H7 (cell line): ENCODE measurements around the gene AHRR. TPM values are rescaled to one million over a fixed set of nuclear protein-coding genes. Genes with fewer than 3 reads are reported as not detected.

Experiments
- DNase-seq: peaks from one replicate; pipeline ENCODE4 v3.0.0; 2012
- H3K27me3 ChIP-seq: 2 replicates; pipeline ENCODE4 v1.6.0; 2011; ENCODE audit warnings: mild to moderate bottlenecking, low read length; ENCODE audit not compliant: control insufficient read depth, insufficient read depth
- H3K36me3 ChIP-seq: replicated peaks from 2 replicates; pipeline ENCODE4 v1.5.1; 2011; ENCODE audit warnings: low read length; ENCODE audit not compliant: control insufficient read depth, insufficient read depth
- H3K4me3 ChIP-seq: 2 replicates; pipeline ENCODE4 v1.5.1; 2011; ENCODE audit warnings: low read depth, mild to moderate bottlenecking, control low read depth, low read length, moderate library complexity; ENCODE audit not compliant: insufficient read depth
- total RNA-seq: library from RNA; depleted of rRNA; stranded (reverse); fragments of >200 nt; shearing (Covaris generic); gene quantifications from 2 replicates; pipeline ENCODE4 v1.2.3, GENCODE V29; 2014

The AHRR gene
- total RNA-seq, 1 experiment from 2014 or later: 1.4 TPM

DNA sequence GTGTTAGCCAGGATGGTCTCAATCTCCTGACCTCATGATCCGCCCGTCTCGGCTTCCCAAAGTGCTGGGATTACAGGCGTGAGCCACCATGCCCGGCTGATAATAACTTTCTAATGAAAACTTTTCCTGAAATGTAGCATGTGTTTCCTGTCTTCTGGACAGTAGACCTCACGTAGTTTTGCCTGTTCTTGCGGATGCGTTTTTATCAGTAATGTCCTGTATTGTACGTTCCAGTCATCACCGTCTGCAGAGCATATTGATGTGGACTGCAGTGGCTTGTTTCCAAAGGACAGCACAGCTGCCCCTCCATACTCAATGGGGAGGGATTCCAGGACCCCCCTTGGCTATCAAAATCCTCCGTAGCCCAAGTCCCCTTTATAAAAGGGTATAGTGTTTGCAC lies 134.3 kb downstream of the AHRR start:
- peaks cover 12% of the 10 kb centered on the region for H3K36me3 ChIP-seq
- H3K4me3 ChIP-seq: no peak overlapping the region
- no peak for DNase-seq
- H3K27me3 ChIP-seq: no peaks in the 10 kb centered on the region

DNA sequence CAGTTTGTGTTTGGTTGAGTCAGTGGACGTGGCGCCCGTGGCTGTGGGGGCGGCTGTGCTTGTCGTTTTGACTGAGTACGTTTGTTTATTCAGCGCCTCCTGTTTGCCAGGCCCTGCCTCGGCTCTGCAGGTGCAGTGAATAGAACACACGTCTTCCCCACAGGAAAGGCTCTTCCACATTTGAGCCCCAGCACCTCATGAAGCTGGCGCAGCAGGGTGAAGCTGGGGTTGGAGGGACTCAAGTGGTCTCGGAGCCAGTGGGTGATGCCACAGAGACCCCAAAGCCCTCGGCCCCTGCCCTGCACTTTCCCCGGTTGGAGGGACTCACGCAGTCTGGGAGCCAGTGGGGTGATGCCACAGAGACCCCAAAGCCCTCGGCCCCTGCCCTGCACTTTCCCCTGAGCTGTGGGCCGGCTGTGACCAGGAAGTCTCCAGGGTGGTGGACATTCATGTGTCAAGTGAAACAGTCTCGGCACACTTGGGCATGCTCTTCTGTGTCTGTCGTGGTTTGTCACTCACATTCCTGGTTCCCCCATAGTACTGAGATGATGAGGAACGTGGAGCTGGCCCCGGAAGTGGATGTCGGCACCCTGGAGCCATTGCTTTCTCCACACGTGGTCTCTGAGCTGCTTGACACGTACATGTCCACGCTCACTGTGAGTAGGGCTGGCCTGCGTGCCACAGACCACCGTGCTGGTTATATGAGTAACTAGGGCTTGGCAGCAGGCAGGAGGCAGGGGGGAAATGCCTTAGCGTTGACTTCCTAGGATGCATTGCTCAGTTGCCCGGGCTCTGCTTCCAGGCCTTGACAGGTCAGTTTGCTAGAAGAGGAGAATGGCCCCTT lies 135.1 kb downstream of the AHRR start:
- Histone ChIP-seq H3K27me3 (no peaks in the 10 kb centered on the region), H3K4me3 (no peak overlapping the region), H3K36me3 (peaks cover 12% of the 10 kb centered on the region)
- DNase-seq: no peak

DNA sequence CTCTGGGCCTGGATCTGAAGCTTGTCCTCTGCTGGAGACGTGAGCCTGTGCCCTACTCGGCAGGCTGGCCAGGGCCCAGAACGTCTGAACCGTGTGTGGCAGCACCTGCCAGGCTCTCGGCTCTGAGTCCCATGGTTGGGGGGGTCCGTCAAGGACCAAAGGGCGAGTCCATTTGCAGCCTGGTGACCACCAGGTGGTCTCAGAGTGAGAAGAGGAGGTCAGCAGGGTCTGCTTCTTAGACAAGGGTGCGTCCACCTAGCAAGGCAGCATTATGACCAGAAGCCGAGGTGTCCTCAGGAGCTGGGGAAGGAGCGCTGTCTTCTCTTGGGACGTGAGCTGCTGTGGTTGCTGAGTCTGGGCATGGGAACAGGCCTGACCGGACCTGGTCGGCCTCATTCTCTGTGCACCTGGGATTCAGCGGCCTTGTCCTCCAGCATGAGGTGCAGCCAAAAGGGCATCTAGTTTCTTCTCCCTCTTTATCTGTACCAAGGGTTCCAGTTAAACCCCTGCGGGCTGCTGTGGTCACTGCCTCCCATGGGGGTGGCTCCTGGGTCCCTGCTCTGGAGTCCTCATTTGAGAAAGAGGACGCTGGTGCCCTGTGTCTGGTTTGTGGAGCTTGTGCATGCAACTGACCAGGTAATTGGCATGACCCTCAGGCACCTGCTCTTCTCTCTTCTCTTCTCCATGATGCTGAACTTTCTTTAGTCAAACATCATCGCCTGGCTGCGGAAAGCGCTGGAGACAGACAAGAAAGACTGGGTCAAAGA lies 135.9 kb downstream of the AHRR start:
- no peak for DNase-seq
- H3K27me3 ChIP-seq: no peaks in the 10 kb centered on the region
- peaks cover 13% of the 10 kb centered on the region for H3K36me3 ChIP-seq
- H3K4me3 ChIP-seq: no peak overlapping the region

DNA sequence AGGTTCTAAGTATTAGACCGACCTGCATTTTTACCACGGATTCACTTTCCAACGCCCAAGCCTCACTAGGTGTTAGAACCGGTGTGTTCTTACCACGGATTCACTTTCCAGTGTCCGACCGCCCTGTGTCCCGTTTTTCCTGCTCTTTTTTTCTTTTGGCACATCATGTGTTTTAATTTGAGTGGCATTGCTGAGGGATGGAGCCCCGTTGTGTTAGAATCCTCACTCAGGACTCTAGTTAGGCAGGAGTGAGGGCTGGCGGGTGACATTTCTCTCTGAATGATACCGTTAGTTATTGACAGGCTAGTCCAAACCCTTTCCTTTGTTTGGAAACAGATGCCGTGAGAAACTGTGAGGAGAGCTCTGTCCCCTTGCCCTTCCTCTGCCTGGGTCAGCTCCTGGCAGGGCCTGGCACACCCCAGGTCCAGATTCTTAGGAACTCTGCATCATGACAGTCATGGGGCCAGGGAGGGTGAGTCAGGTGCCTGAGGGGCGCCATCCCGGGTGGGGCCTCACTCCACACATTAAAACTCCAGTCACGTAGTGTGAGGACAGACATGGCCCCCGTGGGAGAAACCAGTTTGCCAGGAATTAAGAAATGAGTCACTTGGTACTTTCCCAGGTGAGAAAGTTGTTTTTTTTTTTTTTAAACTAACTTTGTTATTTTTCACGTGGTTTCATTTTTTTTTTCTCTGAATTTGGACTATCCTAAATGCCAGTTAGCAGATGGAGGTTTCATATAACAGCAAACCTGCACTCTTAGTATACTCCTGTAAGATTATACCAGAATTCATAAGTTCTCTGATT lies 137.2 kb downstream of the AHRR start:
- Histone ChIP-seq H3K36me3 (peaks cover 9% of the 10 kb centered on the region), H3K4me3 (no peak overlapping the region), H3K27me3 (no peaks in the 10 kb centered on the region)
- no peak for DNase-seq

DNA sequence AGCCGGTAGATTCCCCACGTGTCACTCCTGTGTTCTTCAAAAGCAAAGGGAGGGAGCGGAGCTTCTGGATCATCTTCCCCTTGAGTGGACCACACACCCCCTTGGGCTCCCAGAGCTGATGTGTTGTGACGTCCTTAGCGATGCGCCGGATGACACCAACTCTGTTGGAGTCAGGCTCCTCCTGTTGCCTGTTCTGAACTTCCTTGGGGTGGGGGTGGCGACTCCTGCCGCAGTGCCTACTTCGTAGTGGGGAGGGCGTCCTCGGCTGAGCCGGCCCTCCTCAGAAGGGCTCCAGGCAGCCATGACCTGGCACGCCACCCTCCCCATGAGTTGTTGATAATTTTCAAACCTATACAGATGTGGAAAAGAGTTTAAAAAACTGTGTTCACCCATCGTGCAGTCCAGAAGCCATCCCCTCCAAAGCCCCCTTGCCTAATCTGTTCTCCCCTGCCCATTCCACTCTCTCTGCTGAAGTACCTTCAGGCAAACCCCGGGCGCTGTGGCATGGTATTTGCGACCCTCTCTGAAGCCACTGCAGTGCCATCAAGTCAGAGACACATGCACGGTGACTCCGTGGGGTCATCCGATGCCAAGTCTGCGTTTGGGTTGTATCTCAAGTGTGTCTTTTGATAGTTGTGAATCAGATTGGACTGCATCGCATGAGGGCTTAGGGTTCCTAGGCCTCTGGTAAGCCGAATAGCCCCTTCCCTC lies 138.2 kb downstream of the AHRR start:
- Histone ChIP-seq H3K4me3 (no peak overlapping the region), H3K27me3 (no peaks in the 10 kb centered on the region), H3K36me3 (peaks cover 6% of the 10 kb centered on the region)
- DNase-seq: no peak

DNA sequence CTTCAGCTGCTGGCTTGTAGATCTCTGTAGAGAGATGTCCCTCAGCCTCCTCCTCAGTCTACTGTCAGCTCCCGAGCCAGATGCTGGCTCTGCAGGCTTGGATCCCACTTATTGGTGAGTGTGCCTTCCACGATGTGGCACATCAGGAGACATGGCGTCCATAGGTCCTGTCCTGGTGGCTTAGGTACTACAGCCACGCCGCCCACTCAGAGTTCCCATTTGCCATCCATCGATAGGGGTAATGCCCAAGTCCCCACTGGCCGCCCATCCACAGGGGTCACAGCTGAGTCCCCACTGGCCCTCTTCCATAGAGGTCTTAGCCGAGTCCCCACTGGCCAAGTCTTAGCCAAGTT lies 138.7 kb downstream of the AHRR start:
- Histone ChIP-seq H3K4me3 (no peak overlapping the region), H3K36me3 (peaks cover 6% of the 10 kb centered on the region), H3K27me3 (no peaks in the 10 kb centered on the region)
- DNase-seq: no peak

DNA sequence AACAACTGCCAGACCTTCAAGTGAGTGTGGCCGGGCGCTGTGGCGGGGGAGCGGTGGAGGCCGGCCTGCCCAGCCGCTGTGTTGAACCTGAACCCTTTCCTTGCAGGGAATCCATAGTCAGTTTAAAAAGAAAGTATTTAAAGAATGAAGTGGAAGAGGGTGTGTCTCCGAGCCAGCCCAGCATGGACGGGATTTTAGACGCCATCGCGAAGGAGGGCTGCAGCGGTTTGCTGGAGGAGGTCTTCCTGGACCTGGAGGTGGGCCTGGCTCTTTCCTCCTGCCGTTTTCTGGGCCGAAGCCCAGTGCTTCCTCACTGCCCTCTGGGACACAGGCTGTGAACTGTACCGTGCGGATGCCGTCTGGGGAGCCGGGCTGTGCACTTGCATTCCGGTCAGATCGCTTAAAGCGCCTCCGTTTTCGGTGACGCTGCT lies 140.6 kb downstream of the AHRR start:
- no peak for DNase-seq
- no peaks in the 10 kb centered on the region for H3K27me3 ChIP-seq
- no peak overlapping the region for H3K4me3 ChIP-seq
- peaks cover 5% of the 10 kb centered on the region for H3K36me3 ChIP-seq

DNA sequence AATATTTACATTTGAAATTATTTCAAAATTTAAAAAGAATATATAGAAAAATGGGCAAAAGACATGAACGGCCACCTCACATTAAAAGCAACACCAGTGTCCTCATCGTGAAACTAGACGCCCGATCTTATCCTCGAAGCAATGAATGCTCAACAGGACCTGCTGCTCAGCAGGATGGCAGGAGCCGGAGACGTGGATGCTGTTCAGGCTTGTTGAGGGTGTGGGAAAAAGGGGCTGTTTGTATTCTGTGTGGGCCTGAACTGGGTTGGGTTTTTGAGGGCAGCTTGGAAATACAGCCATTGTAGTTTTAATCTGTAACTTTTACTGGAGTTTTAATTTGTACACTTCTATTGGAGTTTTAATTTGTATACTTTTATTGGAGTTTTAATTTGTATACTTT lies 141.8 kb downstream of the AHRR start:
- Histone ChIP-seq H3K4me3 (no peak overlapping the region), H3K27me3 (no peaks in the 10 kb centered on the region), H3K36me3 (peaks cover 1% of the 10 kb centered on the region)
- DNase-seq: no peak

DNA sequence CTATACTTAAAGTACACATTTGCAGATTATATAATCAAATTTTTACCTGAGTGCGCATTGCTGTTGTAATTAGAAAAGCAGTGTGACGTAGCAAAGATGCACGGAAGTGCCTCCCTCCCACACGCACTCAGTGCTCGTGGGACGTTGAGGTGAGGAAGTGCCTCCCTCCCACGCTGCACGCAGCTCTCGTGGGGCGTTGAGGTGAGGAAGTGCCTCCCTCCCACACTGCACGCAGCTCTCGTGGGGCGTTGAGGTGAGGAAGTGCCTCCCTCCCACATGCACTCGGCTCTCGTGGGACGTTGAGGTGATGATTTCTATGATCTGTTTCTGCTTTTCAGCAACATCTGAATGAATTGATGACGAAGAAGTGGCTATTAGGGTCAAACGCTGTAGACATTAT lies 142.4 kb downstream of the AHRR start:
- DNase-seq: no peak
- Histone ChIP-seq H3K27me3 (no peaks in the 10 kb centered on the region), H3K36me3 (peaks cover 1% of the 10 kb centered on the region), H3K4me3 (no peak overlapping the region)

DNA sequence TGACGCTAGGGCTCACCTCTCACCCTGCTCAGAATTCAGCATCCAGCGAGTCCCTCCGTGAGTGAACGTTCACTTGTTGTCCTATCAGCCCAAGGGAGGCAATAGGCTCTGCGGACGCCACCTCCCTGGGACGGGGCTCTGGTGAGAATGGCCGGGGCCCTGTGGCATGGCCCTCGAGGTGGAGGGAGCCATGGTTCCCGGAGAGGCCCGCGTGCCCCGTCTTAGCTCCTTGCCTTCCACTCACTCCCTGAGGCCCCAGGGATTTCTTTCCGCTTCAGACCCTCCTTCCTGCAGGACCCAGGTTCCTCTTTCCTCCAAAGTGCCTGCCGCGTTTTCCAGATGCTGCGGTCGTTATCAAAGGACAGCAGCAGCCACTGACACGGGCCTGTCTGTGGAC lies 142.9 kb downstream of the AHRR start:
- Histone ChIP-seq H3K27me3 (no peaks in the 10 kb centered on the region), H3K4me3 (no peak overlapping the region), H3K36me3 (peaks cover 1% of the 10 kb centered on the region)
- no peak for DNase-seq

DNA sequence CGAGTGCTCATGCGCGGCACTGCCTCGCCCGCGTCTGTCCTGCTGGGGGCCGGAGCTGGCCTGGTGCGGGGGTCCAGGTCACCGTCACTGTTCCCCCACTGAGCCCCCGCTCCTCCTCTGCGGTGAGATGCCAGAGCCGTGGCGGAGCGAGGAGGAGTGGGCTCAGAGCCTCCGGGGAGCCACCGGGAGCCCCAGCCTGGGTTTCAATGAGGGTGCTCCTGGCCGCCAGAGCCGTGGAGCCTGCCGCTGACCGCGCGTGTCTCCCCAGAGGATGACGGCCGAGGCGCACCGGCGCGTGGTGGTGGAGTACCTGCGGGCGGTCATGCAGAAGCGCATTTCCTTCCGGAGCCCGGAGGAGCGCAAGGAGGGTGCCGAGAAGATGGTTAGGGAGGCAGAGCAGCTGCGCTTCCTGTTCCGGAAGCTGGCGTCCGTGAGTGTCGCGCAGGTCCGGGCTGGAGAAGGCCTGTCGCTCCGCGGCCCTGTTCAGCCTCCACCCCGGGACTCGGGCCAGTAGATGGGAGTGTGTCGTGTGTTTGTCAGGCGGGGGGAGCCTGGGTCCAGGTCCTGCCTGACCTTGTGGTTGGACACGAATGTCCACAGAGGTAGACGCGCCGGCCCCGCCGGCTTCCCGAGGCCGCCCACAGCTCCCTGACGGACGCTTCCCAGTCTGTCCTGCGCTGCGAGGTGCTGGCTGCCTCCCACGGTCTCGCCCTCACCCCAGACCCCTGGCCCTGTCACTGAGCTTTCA lies 143.5 kb downstream of the AHRR start:
- H3K36me3 ChIP-seq: peaks cover 1% of the 10 kb centered on the region
- no peaks in the 10 kb centered on the region for H3K27me3 ChIP-seq
- DNase-seq: no peak
- H3K4me3 ChIP-seq: no peak overlapping the region

DNA sequence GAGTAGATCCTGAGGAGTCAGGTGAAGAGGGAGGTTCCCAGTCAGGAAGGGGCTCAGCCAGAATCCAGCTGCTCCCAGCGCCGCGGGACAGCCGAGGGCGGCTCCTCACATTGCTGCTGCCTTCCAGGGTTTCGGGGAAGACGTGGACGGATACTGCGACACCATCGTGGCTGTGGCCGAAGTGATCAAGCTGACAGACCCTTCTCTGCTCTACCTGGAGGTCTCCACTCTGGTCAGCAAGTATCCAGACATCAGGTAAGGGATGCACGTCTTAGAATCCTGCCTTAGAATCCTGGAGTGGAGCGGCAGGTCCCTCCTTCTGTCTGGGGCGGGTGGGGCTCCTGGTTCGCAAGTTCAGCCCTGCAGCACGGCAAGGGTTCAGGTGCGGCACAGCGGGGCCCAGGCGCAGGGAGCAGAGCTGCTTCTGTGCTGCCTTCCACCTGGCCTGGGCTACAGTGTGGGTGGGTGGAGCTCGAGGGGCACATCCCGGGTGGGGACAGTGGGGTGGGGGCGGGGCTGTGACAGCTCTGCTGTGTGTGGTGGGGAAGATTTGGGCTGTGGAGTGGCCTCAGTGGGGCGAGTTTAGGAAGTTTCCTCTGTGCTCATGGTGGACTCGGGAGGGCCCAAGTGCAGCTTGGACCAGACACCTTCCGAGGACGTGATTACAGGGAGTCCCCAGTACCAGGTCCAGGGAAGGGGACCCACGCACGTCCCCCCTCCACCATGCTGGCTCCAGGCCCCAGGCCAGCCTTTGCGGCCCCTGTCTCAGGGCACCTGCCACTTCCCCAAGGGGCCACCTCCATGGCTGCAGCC lies 144.3 kb downstream of the AHRR start:
- Histone ChIP-seq H3K27me3 (no peaks in the 10 kb centered on the region), H3K4me3 (no peak overlapping the region), H3K36me3 (peaks cover 1% of the 10 kb centered on the region)
- no peak for DNase-seq

DNA sequence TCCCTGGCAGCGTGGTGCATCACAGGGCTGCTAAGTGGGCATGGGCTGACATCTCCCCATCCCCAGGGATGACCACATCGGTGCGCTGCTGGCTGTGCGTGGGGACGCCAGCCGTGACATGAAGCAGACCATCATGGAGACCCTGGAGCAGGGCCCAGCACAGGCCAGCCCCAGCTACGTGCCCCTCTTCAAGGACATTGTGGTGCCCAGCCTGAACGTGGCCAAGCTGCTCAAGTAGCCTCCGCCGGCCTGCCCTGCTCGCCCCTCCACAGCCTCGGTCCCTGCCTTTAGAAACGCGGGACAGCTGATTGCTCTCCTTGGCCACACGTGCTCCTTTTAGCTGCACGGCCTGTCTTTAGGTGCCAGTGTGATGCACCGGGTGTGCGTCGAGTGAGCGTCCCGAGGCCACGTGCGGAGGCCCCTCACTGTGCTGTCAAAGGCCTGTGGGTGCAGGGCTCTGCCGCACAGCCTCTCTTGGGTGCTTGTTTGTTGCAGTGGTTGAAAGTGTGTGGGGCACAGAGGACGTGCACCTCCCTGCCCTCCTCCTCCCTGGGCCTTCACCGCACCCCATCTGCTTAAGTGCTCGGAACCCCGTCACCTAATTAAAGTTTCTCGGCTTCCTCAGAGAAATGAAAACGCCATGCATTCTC lies 145.3 kb downstream of the AHRR start:
- H3K36me3 ChIP-seq: peaks cover 1% of the 10 kb centered on the region
- no peak overlapping the region for H3K4me3 ChIP-seq
- H3K27me3 ChIP-seq: no peaks in the 10 kb centered on the region
- no peak for DNase-seq
